Right renal pelvis (tissue), 4 donors: ENCODE results near the gene ST6GAL2. TPM values are rescaled to one million over a fixed set of nuclear protein-coding genes. Genes with fewer than 3 reads are reported as not detected.
A peak's percentile ranks its signal among the peaks of the same experiment; 100 is the strongest.

ENCODE experiments used
- DNase-seq, 4 donors: peaks; one replicate each; pipeline ENCODE4 v3.0.0-alpha.2; 2013; ENCODE audit warnings: low read depth in 4 of 4, low spot score in 3 of 4, missing footprints in 1 of 4
- polyA plus RNA-seq, 4 donors: library from polyadenylated mRNA; unstranded; fragments of 120-200 nt; gene quantifications; one replicate each; pipeline ENCODE4 v1.2.1, GENCODE V29; 2013; ENCODE audit not compliant: insufficient read length in 4 of 4

Gene ST6GAL2
- polyA plus RNA-seq, 4 donors = 15.8 to 25.4 (median 18.1) TPM

GRCh38 chr2:106864051-106864450, 21.9 kb downstream of the ST6GAL2 start:
- DNase-seq = no peak

GRCh38 chr2:106863387-106863786, 22.6 kb downstream of the ST6GAL2 start:
- no peak for DNase-seq

GRCh38 chr2:106859498-106859897, 26.5 kb downstream of the ST6GAL2 start:
- DNase-seq = no peak

- DNase-seq = no peak
Observed at GRCh38 chr2:106858810-106859209, 27.2 kb downstream of the ST6GAL2 start.

- no peak for DNase-seq
Observed at GRCh38 chr2:106857882-106858478, 28.0 kb downstream of the ST6GAL2 start.

- no peak for DNase-seq
Observed at GRCh38 chr2:106853631-106854030, 32.3 kb downstream of the ST6GAL2 start.

- DNase-seq = no peak
Observed at GRCh38 chr2:106851881-106852501, 34.0 kb downstream of the ST6GAL2 start.

- DNase-seq = no peak
Observed at GRCh38 chr2:106851087-106851874, 34.7 kb downstream of the ST6GAL2 start.

GRCh38 chr2:106849253-106849652, 36.7 kb downstream of the ST6GAL2 start:
- no peak for DNase-seq

GRCh38 chr2:106847366-106847765, 38.6 kb downstream of the ST6GAL2 start:
- DNase-seq = no peak

GRCh38 chr2:106845716-106846115, 40.3 kb downstream of the ST6GAL2 start:
- no peak for DNase-seq

GRCh38 chr2:106843910-106844250, 42.1 kb downstream of the ST6GAL2 start:
- no peak for DNase-seq

- DNase-seq = no peak
Observed at GRCh38 chr2:106843001-106843909, 42.7 kb downstream of the ST6GAL2 start.

- no peak for DNase-seq
Observed at GRCh38 chr2:106841886-106842645, 43.9 kb downstream of the ST6GAL2 start.

- no peak for DNase-seq
Observed at GRCh38 chr2:106840818-106841217, 45.1 kb downstream of the ST6GAL2 start.

GRCh38 chr2:106839849-106840595, 45.9 kb downstream of the ST6GAL2 start:
- DNase-seq = no peak

- no peak for DNase-seq
Observed at GRCh38 chr2:106833256-106833655, 52.7 kb downstream of the ST6GAL2 start.

- DNase-seq = peak in 2 of 4 donors; percentile 19 to 36
Observed at GRCh38 chr2:106831816-106832569, 54.0 kb downstream of the ST6GAL2 start.

- no peak for DNase-seq
Observed at GRCh38 chr2:106831241-106831640, 54.7 kb downstream of the ST6GAL2 start.
